ENCODE measurements around the gene WASL. TPM values are rescaled to one million over a fixed set of nuclear protein-coding genes. Genes with fewer than 3 reads are reported as not detected.

WASL gene
- total RNA-seq, 3 donors from 2014 or later (not counting 1 experiment from before 2014, with no cell fraction given): 9.6 to 12.1 (median 10.6) TPM

DNA sequence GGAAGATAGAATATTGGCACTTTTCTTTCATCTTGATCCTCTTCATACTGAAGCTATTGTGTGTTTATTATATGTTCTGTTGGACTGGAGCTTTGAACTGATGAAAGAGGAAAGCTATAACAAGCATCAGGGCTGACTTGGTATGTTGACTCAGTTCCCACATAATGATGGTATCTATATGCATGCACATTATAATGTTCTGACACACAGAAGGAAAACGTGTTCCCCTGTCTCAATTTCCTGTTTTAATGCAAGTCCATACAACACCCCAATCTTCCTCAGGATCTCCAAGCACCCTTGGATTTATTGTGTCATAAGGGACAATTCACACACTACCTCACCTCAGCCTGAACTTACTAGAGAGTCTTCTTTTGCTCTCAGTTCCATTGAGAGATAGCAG, 8.3 kb upstream of the WASL start:
- H3K9me3 ChIP-seq (ENCODE audit: control insufficient read depth, insufficient read depth, low read length): no peaks in the 10 kb centered on the region
- Mint-ChIP-seq H3K4me3 (no peak overlapping the region), H3K36me3 (no peaks in the 10 kb centered on the region), H3K27ac (no peak overlapping the region), H3K9me3 (no peaks in the 10 kb centered on the region), H3K27me3 (ENCODE audit: low read depth in 2 of 2) (peaks cover 10 to 19% of the 10 kb centered on the region in 2 donors), H3K4me1 (no peaks in the 10 kb centered on the region)
- ATAC-seq (no peak), DNase-seq (no peak)
- no peaks in the 10 kb centered on the region for H3K36me3 ChIP-seq (ENCODE audit: control insufficient read depth, insufficient read depth, low read length)
- intact Hi-C loops (cut with micrococcal nuclease): no loop called here
- no peaks in the 10 kb centered on the region for H3K4me1 ChIP-seq (ENCODE audit: control insufficient read depth, insufficient read depth, low read length)
- no peak overlapping the region for H3K27ac ChIP-seq (ENCODE audit: low read length)
- WGBS (ENCODE audit: insufficient coverage): 14% methylated on average over 1 of the region's 1 CpG
- no peak for TF ChIP-seq CTCF (IDR thresholded peaks at IDR 0.05)
- no peak overlapping the region for H3K4me3 ChIP-seq (ENCODE audit: low read length)
- H3K27me3 ChIP-seq (ENCODE audit: control insufficient read depth, insufficient read depth, low read length): no peaks in the 10 kb centered on the region

- TF ChIP-seq CTCF (IDR thresholded peaks at IDR 0.05): no peak
- H3K4me1 Mint-ChIP-seq: peaks cover 4% of the 10 kb centered on the region in 2 donors
- peaks cover 5 to 12% of the 10 kb centered on the region in 2 donors for H3K27me3 Mint-ChIP-seq (ENCODE audit: low read depth in 2 of 2)
- H3K4me3 Mint-ChIP-seq: no peak overlapping the region
- Histone ChIP-seq H3K27me3 (ENCODE audit: control insufficient read depth, insufficient read depth, low read length) (no peaks in the 10 kb centered on the region), H3K9me3 (ENCODE audit: control insufficient read depth, insufficient read depth, low read length) (no peaks in the 10 kb centered on the region), H3K4me3 (ENCODE audit: low read length) (no peak overlapping the region), H3K36me3 (ENCODE audit: control insufficient read depth, insufficient read depth, low read length) (no peaks in the 10 kb centered on the region), H3K27ac (ENCODE audit: low read length) (no peak overlapping the region), H3K4me1 (ENCODE audit: control insufficient read depth, insufficient read depth, low read length) (no peaks in the 10 kb centered on the region)
- no peaks in the 10 kb centered on the region for H3K36me3 Mint-ChIP-seq
- intact Hi-C loops (cut with micrococcal nuclease): no loop called here
- ATAC-seq (no peak), DNase-seq (no peak)
- H3K27ac Mint-ChIP-seq: no peak overlapping the region
- WGBS (ENCODE audit: insufficient coverage): no CpG with 5 or more reads among the region's 1 CpG
- no peaks in the 10 kb centered on the region for H3K9me3 Mint-ChIP-seq
These were observed 6.5 kb upstream of the WASL start for GRCh38 chr7:123755338-123755737.

GRCh38 chr7:123754271-123754871, 5.6 kb upstream of the WASL start:
- Mint-ChIP-seq H3K4me1 (peaks cover 7 to 9% of the 10 kb centered on the region in 2 donors), H3K27me3 (ENCODE audit: low read depth in 2 of 2) (peaks cover 0 to 7% of the 10 kb centered on the region in 2 donors), H3K27ac (no peak overlapping the region), H3K9me3 (no peaks in the 10 kb centered on the region), H3K4me3 (no peak overlapping the region), H3K36me3 (no peaks in the 10 kb centered on the region)
- no peak for TF ChIP-seq CTCF (IDR thresholded peaks at IDR 0.05)
- H3K4me3 ChIP-seq (ENCODE audit: low read length): no peak overlapping the region
- H3K9me3 ChIP-seq (ENCODE audit: control insufficient read depth, insufficient read depth, low read length): no peaks in the 10 kb centered on the region
- intact Hi-C loops (cut with micrococcal nuclease): no loop called here
- H3K36me3 ChIP-seq (ENCODE audit: control insufficient read depth, insufficient read depth, low read length): no peaks in the 10 kb centered on the region
- no peak for DNase-seq
- no peak overlapping the region for H3K27ac ChIP-seq (ENCODE audit: low read length)
- ATAC-seq: no peak
- H3K27me3 ChIP-seq (ENCODE audit: control insufficient read depth, insufficient read depth, low read length): no peaks in the 10 kb centered on the region
- peaks cover 2% of the 10 kb centered on the region for H3K4me1 ChIP-seq (ENCODE audit: control insufficient read depth, insufficient read depth, low read length)
- 90% methylated on average over 3 of the region's 3 CpGs for WGBS (ENCODE audit: insufficient coverage)

GRCh38 chr7:123752534-123752933, 3.7 kb upstream of the WASL start:
- no peaks in the 10 kb centered on the region for H3K9me3 ChIP-seq (ENCODE audit: control insufficient read depth, insufficient read depth, low read length)
- H3K4me1 Mint-ChIP-seq: peaks cover 18 to 20% of the 10 kb centered on the region in 2 donors
- ATAC-seq (no peak), DNase-seq (no peak)
- no peak overlapping the region for H3K27ac ChIP-seq (ENCODE audit: low read length)
- intact Hi-C loops (cut with micrococcal nuclease): no loop called here
- H3K27ac Mint-ChIP-seq: no peak overlapping the region
- H3K4me3 Mint-ChIP-seq: no peak overlapping the region
- no peak overlapping the region for H3K4me3 ChIP-seq (ENCODE audit: low read length)
- H3K4me1 ChIP-seq (ENCODE audit: control insufficient read depth, insufficient read depth, low read length): peaks cover 12% of the 10 kb centered on the region
- no peaks in the 10 kb centered on the region for H3K27me3 ChIP-seq (ENCODE audit: control insufficient read depth, insufficient read depth, low read length)
- H3K36me3 Mint-ChIP-seq: no peaks in the 10 kb centered on the region
- no peaks in the 10 kb centered on the region for H3K9me3 Mint-ChIP-seq
- H3K27me3 Mint-ChIP-seq (ENCODE audit: low read depth in 2 of 2): peaks cover 0 to 7% of the 10 kb centered on the region in 2 donors
- H3K36me3 ChIP-seq (ENCODE audit: control insufficient read depth, insufficient read depth, low read length): no peaks in the 10 kb centered on the region
- TF ChIP-seq CTCF (IDR thresholded peaks at IDR 0.05): no peak
- 70% methylated on average over 1 of the region's 3 CpGs for WGBS (ENCODE audit: insufficient coverage)

Measured in natural killer cell (primary cell).